CD14-positive monocyte (primary cell): ENCODE measurements around the gene MED8. TPM values are rescaled to one million over a fixed set of nuclear protein-coding genes. Genes with fewer than 3 reads are reported as not detected.

Experiments used
- DNase-seq, 3 donors: peaks; one replicate each; pipeline ENCODE4 v3.0.0-alpha.2; 2011 to 2022
- H2AFZ ChIP-seq: 2 replicates; pipeline ENCODE4 v1.6.0; 2012; ENCODE audit warnings: mild to moderate bottlenecking, low read depth, low read length, inconsistent platforms; ENCODE audit not compliant: insufficient read depth, poor library complexity, severe bottlenecking
- H3K27ac ChIP-seq, 2 donors: 1 replicate in 1 of 2; 2 replicates in 1 of 2; pipeline ENCODE4 v1.5.1; 2012 to 2013; ENCODE audit warnings: low read length in 2 of 2, control low read depth in 1 of 2, inconsistent platforms in 1 of 2, low read depth in 1 of 2, mild to moderate bottlenecking in 1 of 2
- H3K27me3 ChIP-seq, 2 donors: one replicate each; pipeline versions ENCODE4 v1.6.0 to v1.6.1; 2011 to 2013; ENCODE audit warnings: low read length in 2 of 2; ENCODE audit not compliant: control insufficient read depth in 2 of 2, insufficient read depth in 2 of 2
- H3K36me3 ChIP-seq, 2 donors: replicated peaks in 1 of 2; 1 replicate in 1 of 2; 2 replicates in 1 of 2; pipeline versions ENCODE4 v1.5.1 to v1.6.1; 2012 to 2013; ENCODE audit warnings: low read length in 2 of 2, control low read depth in 1 of 2, inconsistent platforms in 1 of 2, mild to moderate bottlenecking in 1 of 2; ENCODE audit not compliant: insufficient read depth in 2 of 2, control insufficient read depth in 1 of 2
- H3K4me1 ChIP-seq, 2 donors: 1 replicate in 1 of 2; 2 replicates in 1 of 2; pipeline versions ENCODE4 v1.5.1 to v1.6.1; 2012 to 2013; ENCODE audit warnings: low read length in 2 of 2, control low read depth in 1 of 2, inconsistent platforms in 1 of 2, mild to moderate bottlenecking in 1 of 2, moderate library complexity in 1 of 2; ENCODE audit not compliant: insufficient read depth in 2 of 2, control insufficient read depth in 1 of 2
- H3K4me2 ChIP-seq: replicated peaks from 2 replicates; pipeline ENCODE3; 2012; ENCODE audit warnings: low read length, moderate library complexity, mild to moderate bottlenecking; ENCODE audit not compliant: poor library complexity, severe bottlenecking; ENCODE audit errors: extremely low read depth
- H3K4me3 ChIP-seq, 3 experiments: fragments of 200-600 bp in 1 of 3; sonication (generic) in 1 of 3; replicated peaks in 1 of 3; 1 replicate in 2 of 3; 2 replicates in 1 of 3; pipeline ENCODE4 v1.5.1; 2011 to 2013; ENCODE audit warnings: low read length in 3 of 3, mild to moderate bottlenecking in 3 of 3, control low read depth in 2 of 3, low read depth in 2 of 3, inconsistent platforms in 1 of 3, moderate library complexity in 1 of 3
- H3K79me2 ChIP-seq: 2 replicates; pipeline ENCODE4 v1.6.0; 2012; ENCODE audit warnings: mild to moderate bottlenecking, control low read depth, inconsistent platforms, low read length, moderate library complexity; ENCODE audit not compliant: insufficient read depth
- H3K9ac ChIP-seq: 2 replicates; pipeline ENCODE4 v1.6.0; 2017; ENCODE audit warnings: low read length, mild to moderate bottlenecking; ENCODE audit not compliant: insufficient read depth, poor library complexity, severe bottlenecking
- H3K9me3 ChIP-seq, 2 donors: replicated peaks in 1 of 2; 1 replicate in 1 of 2; 2 replicates in 1 of 2; pipeline versions ENCODE4 v1.5.1 to v1.6.1; 2012 to 2013; ENCODE audit warnings: low read length in 2 of 2, control low read depth in 1 of 2; ENCODE audit not compliant: control insufficient read depth in 1 of 2, insufficient read depth in 1 of 2
- H4K20me1 ChIP-seq: 2 replicates; pipeline ENCODE4 v1.6.0; 2012; ENCODE audit warnings: mild to moderate bottlenecking, low read length, control low read depth, moderate library complexity; ENCODE audit not compliant: insufficient read depth
- H3K27ac Mint-ChIP-seq, 7 donors: one replicate each; pipeline ENCODE4 v1.8.0; 2020; ENCODE audit warnings: mild to moderate bottlenecking in 7 of 7, mixed read lengths in 7 of 7, moderate library complexity in 6 of 7, inconsistent platforms in 2 of 7
- H3K27me3 Mint-ChIP-seq, 3 donors: one replicate each; pipeline ENCODE4 v1.8.0; 2021 to 2022; ENCODE audit warnings: low read depth in 3 of 3, mild to moderate bottlenecking in 3 of 3, mixed read lengths in 3 of 3, moderate library complexity in 3 of 3, inconsistent platforms in 1 of 3
- H3K36me3 Mint-ChIP-seq, 2 donors: one replicate each; pipeline ENCODE4 v1.8.0; 2020; ENCODE audit warnings: mixed read lengths in 2 of 2, inconsistent platforms in 1 of 2, mild to moderate bottlenecking in 1 of 2
- H3K4me1 Mint-ChIP-seq: one replicate; pipeline ENCODE4 v1.8.0; 2020; ENCODE audit warnings: mild to moderate bottlenecking, mixed read lengths
- H3K4me3 Mint-ChIP-seq, 2 donors: one replicate each; pipeline ENCODE4 v1.8.0; 2020; ENCODE audit warnings: mild to moderate bottlenecking in 2 of 2, mixed read lengths in 2 of 2, moderate library complexity in 1 of 2
- H3K9me3 Mint-ChIP-seq, 7 donors: one replicate each; pipeline ENCODE4 v1.8.0; 2020 to 2022; ENCODE audit warnings: mixed read lengths in 7 of 7, mild to moderate bottlenecking in 6 of 7, moderate library complexity in 6 of 7, inconsistent platforms in 2 of 7
- CTCF ChIP-seq: fragments of 200-600 bp; IDR thresholded peaks from one replicate; pipeline ENCODE4 v1.8.0; 2022; ENCODE audit warnings: antibody characterized with exemption, mild to moderate bottlenecking
- WGBS: methylation state at CpG from one replicate; pipeline ENCODE4 v1.1.5; 2013; ENCODE audit warnings: missing lambda C conversion rate; ENCODE audit not compliant: insufficient coverage; 5-methylcytosine and 5-hydroxymethylcytosine counted together
- intact Hi-C, 2 donors: fragments of 100-400 bp; cut with micrococcal nuclease; formaldehyde crosslinking; loops; one replicate each; pipeline versions ENCODE4 v1.15.0 to v1.15.1; 2023
- polyA plus RNA-seq, 3 donors: library from polyadenylated mRNA; depleted of rRNA in 1 of 3; unstranded in 2 of 3; stranded (reverse) in 1 of 3; fragments of 300-500 nt in 2 of 3; fragments of >200 nt in 1 of 3; fragmentation: Illumina TruSeq in 2 of 3; gene quantifications; 1 replicate in 2 of 3; 2 replicates in 1 of 3; pipeline ENCODE4 v1.2.3, GENCODE V29; 2012 to 2021

The MED8 gene
- polyA plus RNA-seq, 3 donors: 16.6 to 41.8 (median 40.7) TPM

GRCh38 chr1:43395523-43395922 lies 5.9 kb upstream of the MED8 start:
- Histone ChIP-seq H3K9me3 (peaks cover 0 to 4% of the 10 kb centered on the region in 2 donors), H3K79me2 (peaks cover 59% of the 10 kb centered on the region), H3K9ac (no peak overlapping the region), H3K4me1 (peaks cover 3 to 9% of the 10 kb centered on the region in 2 donors), H2AFZ (no peak overlapping the region), H3K4me3 (no peak overlapping the region), H4K20me1 (peaks cover 34% of the 10 kb centered on the region), H3K27ac (no peak overlapping the region), H3K36me3 (peaks cover 16 to 45% of the 10 kb centered on the region in 2 donors), H3K4me2 (no peak overlapping the region), H3K27me3 (no peaks in the 10 kb centered on the region)
- 100% methylated on average over 2 of the region's 4 CpGs for WGBS
- Mint-ChIP-seq H3K4me3 (no peak overlapping the region), H3K36me3 (peaks cover 28 to 49% of the 10 kb centered on the region in 2 donors), H3K27me3 (no peaks in the 10 kb centered on the region), H3K9me3 (peaks cover 0 to 13% (median 2%) of the 10 kb centered on the region in 7 donors), H3K4me1 (peaks cover 9% of the 10 kb centered on the region), H3K27ac (no peak overlapping the region)
- intact Hi-C loops: no loop called here
- DNase-seq: no peak
- TF ChIP-seq CTCF: no peak

GRCh38 chr1:43392702-43393101 lies 3.1 kb upstream of the MED8 start:
- H3K27ac Mint-ChIP-seq: peak overlapping the region in 1 of 7 donors; percentile 17
- H3K79me2 ChIP-seq: peaks cover 77% of the 10 kb centered on the region
- no peaks in the 10 kb centered on the region for H3K27me3 Mint-ChIP-seq

More at GRCh38 chr1:43392702-43393101, 3.1 kb upstream of the MED8 start:
- Histone ChIP-seq H3K9ac (no peak overlapping the region), H3K27me3 (no peaks in the 10 kb centered on the region), H3K4me1 (peaks cover 18 to 30% of the 10 kb centered on the region in 2 donors), H4K20me1 (peaks cover 38% of the 10 kb centered on the region), H3K4me3 (no peak overlapping the region), H3K36me3 (peaks cover 16 to 48% of the 10 kb centered on the region in 2 donors), H3K27ac (no peak overlapping the region), H3K4me2 (no peak overlapping the region), H3K9me3 (no peaks in the 10 kb centered on the region), H2AFZ (no peak overlapping the region)
- H3K4me1 Mint-ChIP-seq: peaks cover 26% of the 10 kb centered on the region
- intact Hi-C loops: loop anchor here in 1 of 2 donors (5.0 kb wide), 1 partner anchor 35 kb away; the partner anchor contains the start of gene CDC20
- H3K9me3 Mint-ChIP-seq: peaks cover 0 to 2% (median 0%) of the 10 kb centered on the region in 7 donors
- H3K4me3 Mint-ChIP-seq: no peak overlapping the region
- WGBS: no CpG with 5 or more reads among the region's 3 CpGs
- H3K36me3 Mint-ChIP-seq: peaks cover 26 to 33% of the 10 kb centered on the region in 2 donors
- no peak for DNase-seq
- TF ChIP-seq CTCF: no peak
